Measurements from ENCODE around the gene FCER2.

The FCER2 gene

DNA sequence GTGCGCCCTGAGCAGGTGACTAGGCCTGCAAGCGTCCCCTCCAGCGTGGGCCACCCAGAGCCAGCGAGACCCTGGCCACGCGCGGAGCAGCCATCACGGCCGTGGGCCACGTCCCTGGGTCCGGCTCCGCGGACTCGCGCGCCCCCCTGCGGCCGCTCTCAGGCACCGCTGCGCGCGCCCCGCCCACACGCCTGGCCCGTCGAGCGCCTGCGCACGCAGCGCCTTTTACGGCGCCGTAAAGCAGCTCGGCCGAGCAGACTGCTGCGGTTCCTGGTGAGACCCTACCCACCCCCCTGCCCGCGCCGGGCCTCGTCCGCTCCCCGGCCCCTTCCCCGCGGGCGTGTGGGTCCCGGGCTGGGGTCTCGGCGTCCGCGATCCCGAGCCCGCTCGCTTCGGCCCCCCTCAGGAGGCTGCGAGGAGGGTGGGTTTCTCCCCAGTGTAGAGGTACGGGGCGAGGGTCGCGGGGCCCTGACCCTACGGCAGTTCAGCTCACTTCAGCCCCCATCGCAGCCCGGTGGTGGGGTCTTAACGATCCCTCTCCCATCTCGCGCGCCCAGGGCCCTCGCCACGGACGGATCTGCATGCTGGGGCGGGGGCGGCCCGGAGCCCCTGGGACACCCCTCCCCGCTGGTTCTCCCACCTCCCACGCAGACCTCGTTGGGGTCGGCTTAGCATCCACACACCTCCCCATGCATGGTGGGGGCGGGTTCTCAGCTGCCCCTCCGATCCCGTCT lies 21.2 kb downstream of the FCER2 start, which contains the start of gene TRAPPC5:
TSS of gene TRAPPC5 (plus strand) at position 228 of the 734 bp plus-strand sequence. CDS start 1,421 bp downstream, outside the sequence.
- H3K36me3 ChIP-seq (ENCODE audit: insufficient read depth) = no peaks in the 10 kb centered on the region
- peak within 1 kb of the TSS; percentile 93 for H2AFZ ChIP-seq (ENCODE audit: low read depth)
- TF ChIP-seq, protein P1, sequence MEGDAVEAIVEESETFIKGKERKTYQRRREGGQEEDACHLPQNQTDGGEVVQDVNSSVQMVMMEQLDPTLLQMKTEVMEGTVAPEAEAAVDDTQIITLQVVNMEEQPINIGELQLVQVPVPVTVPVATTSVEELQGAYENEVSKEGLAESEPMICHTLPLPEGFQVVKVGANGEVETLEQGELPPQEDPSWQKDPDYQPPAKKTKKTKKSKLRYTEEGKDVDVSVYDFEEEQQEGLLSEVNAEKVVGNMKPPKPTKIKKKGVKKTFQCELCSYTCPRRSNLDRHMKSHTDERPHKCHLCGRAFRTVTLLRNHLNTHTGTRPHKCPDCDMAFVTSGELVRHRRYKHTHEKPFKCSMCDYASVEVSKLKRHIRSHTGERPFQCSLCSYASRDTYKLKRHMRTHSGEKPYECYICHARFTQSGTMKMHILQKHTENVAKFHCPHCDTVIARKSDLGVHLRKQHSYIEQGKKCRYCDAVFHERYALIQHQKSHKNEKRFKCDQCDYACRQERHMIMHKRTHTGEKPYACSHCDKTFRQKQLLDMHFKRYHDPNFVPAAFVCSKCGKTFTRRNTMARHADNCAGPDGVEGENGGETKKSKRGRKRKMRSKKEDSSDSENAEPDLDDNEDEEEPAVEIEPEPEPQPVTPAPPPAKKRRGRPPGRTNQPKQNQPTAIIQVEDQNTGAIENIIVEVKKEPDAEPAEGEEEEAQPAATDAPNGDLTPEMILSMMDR (conservative IDR thresholded peaks at IDR 0.05; ENCODE audit: low read depth, low read length) = peak; percentile 84
- H3K79me2 ChIP-seq (ENCODE audit: insufficient read depth, low read depth) = no peaks in the 10 kb centered on the region
- H3K27me3 ChIP-seq (ENCODE audit: insufficient read depth, low read depth) = peaks cover 27% of the 10 kb centered on the region
- no peak within 1 kb of the TSS for H3K4me3 ChIP-seq (IDR thresholded peaks at IDR 0.05; ENCODE audit: insufficient read depth, low read depth, low read length)
- no peak within 1 kb of the TSS for H3K27ac ChIP-seq
- no peaks in the 10 kb centered on the region for H4K20me1 ChIP-seq (ENCODE audit: insufficient read depth)
- H3K4me2 ChIP-seq = peak within 1 kb of the TSS; percentile 78
- no peaks in the 10 kb centered on the region for H3K4me1 ChIP-seq (ENCODE audit: low read depth, poor library complexity, severe bottlenecking)
- H3K9ac ChIP-seq = peak within 1 kb of the TSS; percentile 70; the same call in 1 of the 2 replicates

- no peak overlapping the region; the same call in 1 of the 2 replicates for H3K9ac ChIP-seq
- no peak overlapping the region for H3K27ac ChIP-seq
- H4K20me1 ChIP-seq (ENCODE audit: insufficient read depth) = no peaks in the 10 kb centered on the region
- peak overlapping the region; percentile 93 for H2AFZ ChIP-seq (ENCODE audit: low read depth)
- no peak overlapping the region for H3K4me3 ChIP-seq (IDR thresholded peaks at IDR 0.05; ENCODE audit: insufficient read depth, low read depth, low read length)
- TF ChIP-seq, protein P1 (conservative IDR thresholded peaks at IDR 0.05; ENCODE audit: low read depth, low read length) = no peak
- no peaks in the 10 kb centered on the region for H3K79me2 ChIP-seq (ENCODE audit: insufficient read depth, low read depth)
- no peaks in the 10 kb centered on the region for H3K4me1 ChIP-seq (ENCODE audit: low read depth, poor library complexity, severe bottlenecking)
- peak overlapping the region; percentile 39 for H3K4me2 ChIP-seq
- peaks cover 33% of the 10 kb centered on the region for H3K27me3 ChIP-seq (ENCODE audit: insufficient read depth, low read depth)
- H3K36me3 ChIP-seq (ENCODE audit: insufficient read depth) = no peaks in the 10 kb centered on the region
Measured at GRCh38 chr19:7679771-7680605, 21.9 kb downstream of the FCER2 start.

GRCh38 chr19:7678971-7679751 lies 22.8 kb downstream of the FCER2 start:
- TF ChIP-seq, protein P1 (conservative IDR thresholded peaks at IDR 0.05; ENCODE audit: low read depth, low read length) = no peak
- Histone ChIP-seq H2AFZ (ENCODE audit: low read depth) (no peak overlapping the region), H3K4me1 (ENCODE audit: low read depth, poor library complexity, severe bottlenecking) (no peaks in the 10 kb centered on the region)

GRCh38 chr19:7677669-7678311 lies 24.1 kb downstream of the FCER2 start:
- Histone ChIP-seq H3K27ac (no peak overlapping the region), H2AFZ (ENCODE audit: low read depth) (no peak overlapping the region), H3K27me3 (ENCODE audit: insufficient read depth, low read depth) (peaks cover 49% of the 10 kb centered on the region), H3K4me2 (no peak overlapping the region), H3K4me3 (IDR thresholded peaks at IDR 0.05; ENCODE audit: insufficient read depth, low read depth, low read length) (no peak overlapping the region), H3K79me2 (ENCODE audit: insufficient read depth, low read depth) (no peaks in the 10 kb centered on the region), H3K4me1 (ENCODE audit: low read depth, poor library complexity, severe bottlenecking) (no peaks in the 10 kb centered on the region), H3K36me3 (ENCODE audit: insufficient read depth) (no peaks in the 10 kb centered on the region), H4K20me1 (ENCODE audit: insufficient read depth) (no peaks in the 10 kb centered on the region), H3K9ac (no peak overlapping the region)
- TF ChIP-seq, protein P1 (conservative IDR thresholded peaks at IDR 0.05; ENCODE audit: low read depth, low read length) = no peak

More at GRCh38 chr19:7678971-7679751, 22.8 kb downstream of the FCER2 start:
- H3K27me3 ChIP-seq (ENCODE audit: insufficient read depth, low read depth) = peaks cover 40% of the 10 kb centered on the region
- H4K20me1 ChIP-seq (ENCODE audit: insufficient read depth) = no peaks in the 10 kb centered on the region
- H3K27ac ChIP-seq = no peak overlapping the region
- no peak overlapping the region for H3K4me2 ChIP-seq
- H3K9ac ChIP-seq = no peak overlapping the region
- no peak overlapping the region for H3K4me3 ChIP-seq (IDR thresholded peaks at IDR 0.05; ENCODE audit: insufficient read depth, low read depth, low read length)
- H3K79me2 ChIP-seq (ENCODE audit: insufficient read depth, low read depth) = no peaks in the 10 kb centered on the region
- no peaks in the 10 kb centered on the region for H3K36me3 ChIP-seq (ENCODE audit: insufficient read depth)

Measured in KMS-11 (cell line).